Astrocyte (in vitro differentiated cells and primary cell): Measurements from ENCODE around the gene CCL26.

Experiments
- EZH2 ChIP-seq: IDR thresholded peaks from 2 replicates; pipeline ENCODE4 v1.6.1; 2012; ENCODE audit warnings: mild to moderate bottlenecking, low read length, inconsistent platforms; ENCODE audit not compliant: insufficient read depth
- TF ChIP-seq, protein P1 (sequence below): IDR thresholded peaks from 2 replicates; pipeline ENCODE4 v1.5.1; 2011; ENCODE audit warnings: low read depth, mild to moderate bottlenecking, inconsistent platforms, low read length, moderate library complexity; ENCODE audit not compliant: insufficient read depth

DNA sequence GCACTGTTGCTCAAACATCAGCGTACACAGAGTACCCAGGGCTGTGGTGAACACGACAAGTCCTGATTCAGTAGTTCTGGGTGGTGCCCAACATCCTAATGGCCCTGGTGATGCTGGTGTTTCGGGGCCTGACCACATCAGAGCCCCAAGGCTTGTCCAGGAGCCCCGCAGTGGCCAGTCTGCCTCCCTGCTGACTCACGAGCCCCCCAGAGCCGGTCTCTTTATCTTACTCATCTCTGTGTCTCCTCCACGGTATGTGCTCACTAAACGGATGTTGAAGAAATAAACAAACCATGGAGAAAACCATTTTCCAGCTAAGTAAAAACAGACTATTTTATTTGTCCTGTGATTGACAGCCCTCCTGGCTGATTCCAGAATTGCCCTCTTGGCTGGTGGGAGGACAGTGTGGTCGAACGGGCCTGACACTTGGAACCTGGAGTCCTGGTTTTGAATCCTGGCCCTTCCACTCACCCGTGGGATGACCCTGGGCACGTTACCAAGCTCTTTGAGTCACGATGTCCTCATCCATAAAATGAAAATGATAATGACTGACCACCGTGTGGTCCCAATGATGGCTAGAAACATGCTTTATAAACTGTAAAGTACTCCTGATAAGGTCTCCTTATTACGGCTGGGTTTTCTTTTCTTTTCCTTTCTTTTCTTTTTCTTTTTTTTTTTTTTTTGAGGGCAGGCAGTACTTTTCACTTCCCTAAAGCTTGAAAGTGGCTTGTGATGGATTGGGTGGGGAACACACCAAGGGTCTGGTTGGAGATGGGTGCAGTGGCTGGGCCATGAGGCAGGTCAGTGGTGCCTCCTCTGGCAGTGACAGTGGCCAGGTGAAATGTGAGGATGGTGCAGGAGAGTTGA lies 39.0 kb downstream of the CCL26 start:
- TF ChIP-seq, protein P1, sequence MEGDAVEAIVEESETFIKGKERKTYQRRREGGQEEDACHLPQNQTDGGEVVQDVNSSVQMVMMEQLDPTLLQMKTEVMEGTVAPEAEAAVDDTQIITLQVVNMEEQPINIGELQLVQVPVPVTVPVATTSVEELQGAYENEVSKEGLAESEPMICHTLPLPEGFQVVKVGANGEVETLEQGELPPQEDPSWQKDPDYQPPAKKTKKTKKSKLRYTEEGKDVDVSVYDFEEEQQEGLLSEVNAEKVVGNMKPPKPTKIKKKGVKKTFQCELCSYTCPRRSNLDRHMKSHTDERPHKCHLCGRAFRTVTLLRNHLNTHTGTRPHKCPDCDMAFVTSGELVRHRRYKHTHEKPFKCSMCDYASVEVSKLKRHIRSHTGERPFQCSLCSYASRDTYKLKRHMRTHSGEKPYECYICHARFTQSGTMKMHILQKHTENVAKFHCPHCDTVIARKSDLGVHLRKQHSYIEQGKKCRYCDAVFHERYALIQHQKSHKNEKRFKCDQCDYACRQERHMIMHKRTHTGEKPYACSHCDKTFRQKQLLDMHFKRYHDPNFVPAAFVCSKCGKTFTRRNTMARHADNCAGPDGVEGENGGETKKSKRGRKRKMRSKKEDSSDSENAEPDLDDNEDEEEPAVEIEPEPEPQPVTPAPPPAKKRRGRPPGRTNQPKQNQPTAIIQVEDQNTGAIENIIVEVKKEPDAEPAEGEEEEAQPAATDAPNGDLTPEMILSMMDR: no peak
- no peak for TF ChIP-seq EZH2
